Cardiac muscle cell (in vitro differentiated cells and primary cell): Measurements from ENCODE around the gene SLC24A3. TPM values are rescaled to one million over a fixed set of nuclear protein-coding genes. Genes with fewer than 3 reads are reported as not detected.
A peak's percentile ranks its signal among the peaks of the same experiment; 100 is the strongest.

Source experiments
- DNase-seq, 2 donors: peaks; one replicate each; pipeline versions ENCODE4 v3.0.0 to v3.0.0-alpha.2; 2010 to 2017; ENCODE audit warnings: low read depth in 1 of 2, low spot score in 1 of 2
- H3K27ac ChIP-seq: fragments of 200-600 bp; sonication (generic); 2 replicates; pipeline ENCODE4 v1.5.1; 2016
- H3K27me3 ChIP-seq: fragments of 200-600 bp; sonication (generic); 2 replicates; pipeline ENCODE4 v1.6.0; 2016; ENCODE audit warnings: control low read depth
- H3K36me3 ChIP-seq: fragments of 200-600 bp; sonication (generic); 2 replicates; pipeline ENCODE4 v1.5.1; 2016; ENCODE audit warnings: control low read depth
- H3K4me1 ChIP-seq: fragments of 200-600 bp; sonication (generic); 2 replicates; pipeline ENCODE4 v1.8.1; 2017; ENCODE audit warnings: low read depth, mild to moderate bottlenecking, mixed run types
- H3K4me3 ChIP-seq: fragments of 200-600 bp; sonication (generic); 2 replicates; pipeline ENCODE4 v1.5.1; 2016; ENCODE audit warnings: mild to moderate bottlenecking
- H3K9me3 ChIP-seq: fragments of 200-600 bp; sonication (generic); 2 replicates; pipeline ENCODE4 v1.5.1; 2017; ENCODE audit warnings: low read depth, mild to moderate bottlenecking, control low read depth
- CTCF ChIP-seq: IDR thresholded peaks from 2 replicates; pipeline ENCODE4 v1.5.1; 2012; ENCODE audit warnings: low read depth, mild to moderate bottlenecking, low read length
- polyA plus RNA-seq: library from polyadenylated mRNA; unstranded; fragments of >200 nt; fragmentation: Nextera tagmentation; extraction: Ambion mirVana; gene quantifications from 2 replicates; pipeline ENCODE4 v1.2.1, GENCODE V29; 2016
- total RNA-seq: library from RNA; depleted of rRNA; stranded (reverse); fragments of >200 nt; gene quantifications from 2 replicates; pipeline ENCODE4 v1.2.3, GENCODE V29; 2016

SLC24A3 gene
- total and polyA plus RNA-seq, 2 experiments from 2014 or later, result 1.6 to 1.7 TPM

GRCh38 chr20:19435316-19435715 is 222.9 kb downstream of the SLC24A3 start:
- H3K27ac ChIP-seq, result no peak overlapping the region
- H3K9me3 ChIP-seq, result no peaks in the 10 kb centered on the region
- no peaks in the 10 kb centered on the region for H3K27me3 ChIP-seq
- no peak overlapping the region for H3K4me3 ChIP-seq
- TF ChIP-seq CTCF, result no peak
- peaks cover 7% of the 10 kb centered on the region for H3K4me1 ChIP-seq
- peak in 1 of 2 donors; percentile 3 for DNase-seq
- no peaks in the 10 kb centered on the region for H3K36me3 ChIP-seq

DNA sequence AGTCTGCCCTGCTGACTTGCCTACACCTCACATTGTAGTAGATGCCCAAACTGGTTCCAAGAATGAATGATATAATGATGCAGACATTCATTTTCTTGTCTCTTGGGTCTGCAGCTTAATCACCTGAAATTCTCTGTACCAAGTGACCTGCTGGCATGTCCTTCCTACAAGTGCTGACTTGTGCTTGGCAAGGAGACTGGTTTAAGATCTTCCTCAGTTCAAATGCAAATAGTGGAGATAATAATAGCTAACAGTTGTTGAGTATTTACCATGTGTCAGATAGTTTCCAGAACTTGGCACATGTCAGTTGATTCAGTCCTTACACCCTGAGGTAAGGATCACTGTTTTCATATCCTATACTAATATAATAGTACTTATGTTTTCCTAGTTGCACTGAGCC is 223.4 kb downstream of the SLC24A3 start:
- no peak for DNase-seq

DNA sequence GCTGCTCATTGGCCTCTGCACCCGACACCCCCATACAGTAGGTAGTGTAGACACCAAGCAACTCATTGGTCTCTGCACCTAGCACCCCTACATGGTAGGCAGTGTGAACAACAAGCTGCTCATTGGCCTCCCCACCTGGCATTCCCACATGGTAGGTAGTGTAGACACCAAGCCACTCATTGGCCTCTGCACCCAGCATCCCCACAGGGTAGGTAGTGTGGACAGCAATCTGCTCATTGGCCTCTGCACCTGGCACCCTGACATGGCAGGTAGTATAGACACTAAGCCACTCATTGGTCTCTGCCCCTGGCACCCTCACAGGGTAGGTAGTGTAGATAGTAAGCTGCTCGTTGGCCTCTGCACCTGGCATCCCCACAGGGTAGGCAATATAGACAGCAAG is 226.0 kb downstream of the SLC24A3 start:
- H3K9me3 ChIP-seq, result no peaks in the 10 kb centered on the region
- H3K4me3 ChIP-seq, result no peak overlapping the region
- DNase-seq, result no peak
- no peaks in the 10 kb centered on the region for H3K36me3 ChIP-seq
- no peak for TF ChIP-seq CTCF
- no peaks in the 10 kb centered on the region for H3K4me1 ChIP-seq
- H3K27me3 ChIP-seq, result no peaks in the 10 kb centered on the region
- no peak overlapping the region for H3K27ac ChIP-seq

More for the DNA sequence above, 223.4 kb downstream of the SLC24A3 start:
- H3K4me3 ChIP-seq, result no peak overlapping the region
- peaks cover 7% of the 10 kb centered on the region for H3K4me1 ChIP-seq
- H3K27ac ChIP-seq, result no peak overlapping the region
- H3K9me3 ChIP-seq, result no peaks in the 10 kb centered on the region
- H3K27me3 ChIP-seq, result no peaks in the 10 kb centered on the region
- TF ChIP-seq CTCF, result no peak
- H3K36me3 ChIP-seq, result no peaks in the 10 kb centered on the region

- H3K4me3 ChIP-seq, result no peak overlapping the region
- no peaks in the 10 kb centered on the region for H3K27me3 ChIP-seq
- H3K36me3 ChIP-seq, result no peaks in the 10 kb centered on the region
- TF ChIP-seq CTCF, result no peak
- no peaks in the 10 kb centered on the region for H3K4me1 ChIP-seq
- no peak for DNase-seq
- no peak overlapping the region for H3K27ac ChIP-seq
- H3K9me3 ChIP-seq, result no peaks in the 10 kb centered on the region
Observed at GRCh38 chr20:19440660-19441527, 228.5 kb downstream of the SLC24A3 start.

DNA sequence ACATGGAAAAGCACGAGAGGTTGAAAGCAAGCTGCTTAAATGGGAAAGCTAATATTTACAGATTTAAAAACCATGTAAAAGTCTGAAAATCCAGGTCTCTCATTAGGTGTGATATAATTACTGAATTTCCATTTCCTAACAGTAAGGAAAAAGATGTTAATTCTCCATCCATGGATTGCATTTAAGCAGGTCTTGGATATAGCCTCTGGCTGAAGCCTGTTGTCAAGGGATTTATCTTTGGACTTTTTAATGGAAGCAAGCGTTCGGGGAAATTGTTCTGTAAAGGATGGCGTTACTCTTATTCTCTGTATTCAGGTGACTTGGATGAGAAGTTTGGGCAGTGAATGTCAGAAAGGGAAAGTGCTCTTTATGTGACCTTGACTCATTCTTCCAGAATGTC is 233.8 kb downstream of the SLC24A3 start:
- TF ChIP-seq CTCF, result no peak
- Histone ChIP-seq H3K4me3 (no peak overlapping the region), H3K36me3 (no peaks in the 10 kb centered on the region), H3K27ac (no peak overlapping the region), H3K9me3 (no peaks in the 10 kb centered on the region), H3K4me1 (peaks cover 1% of the 10 kb centered on the region), H3K27me3 (no peaks in the 10 kb centered on the region)
- DNase-seq, result no peak
